Heart left ventricle (tissue), 16 donors: Measurements from ENCODE around the gene C5AR1. TPM values are rescaled to one million over a fixed set of nuclear protein-coding genes. Genes with fewer than 3 reads are reported as not detected.

Experiments used
- ATAC-seq, 4 donors: fragments of 200-7000 bp; cut with Tn5 transposase; one replicate each; pipeline ENCODE4 v1.9.1; 2020 to 2022; ENCODE audit warnings: moderate library complexity in 4 of 4, mild to moderate bottlenecking in 3 of 4, moderate number of reproducible peaks in 1 of 4
- DNase-seq, 5 donors: peaks; one replicate each; pipeline ENCODE4 v3.0.0-alpha.2; 2020
- H3K27ac ChIP-seq, 12 donors: fragments of 200-600 bp; sonication (generic) in 4 of 12; one replicate each; pipeline versions ENCODE4 v1.5.0 to v1.8.0; 2016 to 2022; ENCODE audit warnings: mild to moderate bottlenecking in 2 of 12
- H3K27me3 ChIP-seq, 9 donors: fragments of 200-600 bp; sonication (generic) in 2 of 9; one replicate each; pipeline versions ENCODE4 v1.5.1 to v1.8.0; 2016 to 2022; ENCODE audit warnings: mild to moderate bottlenecking in 3 of 9
- H3K36me3 ChIP-seq, 9 donors: fragments of 200-600 bp; sonication (generic) in 2 of 9; one replicate each; pipeline versions ENCODE4 v1.5.0 to v1.8.0; 2018 to 2022; ENCODE audit warnings: mild to moderate bottlenecking in 2 of 9
- H3K4me1 ChIP-seq, 12 donors: fragments of 200-600 bp; sonication (generic) in 4 of 12; one replicate each; pipeline versions ENCODE4 v1.5.0 to v1.8.0; 2016 to 2022; ENCODE audit warnings: mild to moderate bottlenecking in 3 of 12
- H3K4me3 ChIP-seq, 12 donors: fragments of 200-600 bp; sonication (generic) in 4 of 12; one replicate each; pipeline versions ENCODE4 v1.5.0 to v1.8.0; 2017 to 2022; ENCODE audit warnings: mild to moderate bottlenecking in 9 of 12, moderate library complexity in 4 of 12
- H3K9me3 ChIP-seq, 12 donors: fragments of 200-600 bp; sonication (generic) in 4 of 12; one replicate each; pipeline versions ENCODE4 v1.5.0 to v1.8.0; 2016 to 2022; ENCODE audit warnings: mild to moderate bottlenecking in 1 of 12
- CTCF ChIP-seq, 12 donors: fragments of 200-600 bp; sonication (generic) in 4 of 12; IDR thresholded peaks; one replicate each; pipeline versions ENCODE4 v1.5.0 to v1.8.0; 2018 to 2022; ENCODE audit warnings: antibody characterized with exemption in 12 of 12, mild to moderate bottlenecking in 5 of 12
- POLR2A ChIP-seq, 2 donors: fragments of 450-650 bp; IDR thresholded peaks; one replicate each; pipeline ENCODE4 v1.6.1; 2017; ENCODE audit warnings: antibody characterized with exemption in 2 of 2, mild to moderate bottlenecking in 2 of 2, moderate library complexity in 2 of 2
- WGBS, 4 donors: extraction: QIAGEN DNeasy Blood & Tissue Kit in 2 of 4; methylation state at CpG; one replicate each; pipeline versions ENCODE4 v1.1.5 to v1.1.7; 2013 to 2018; 5-methylcytosine and 5-hydroxymethylcytosine counted together
- intact Hi-C, 10 donors: fragments of 100-400 bp; cut with DNase I; formaldehyde crosslinking; loops; one replicate each; pipeline versions ENCODE4 v1.11.1 to v1.14.2; 2022
- polyA plus RNA-seq, 2 donors: library from polyadenylated mRNA; stranded (reverse); fragments of 200-250 nt; gene quantifications; one replicate each; pipeline ENCODE4 v1.2.3, GENCODE V29; 2013
- total RNA-seq, 9 donors: library from RNA; depleted of rRNA in 2 of 9; stranded (reverse); fragments of >200 nt in 2 of 9; fragmentation: NEBNext Ultra II Directional in 3 of 9; extraction: Animal tissue kit (Norgen Biotek cat#: 25700) in 3 of 9; gene quantifications; one replicate each; pipeline versions ENCODE4 v1.1.0 to v1.2.4, GENCODE V29; 2016 to 2023
- donor health status: ischemic (EF 13 %, LVEDD 7.1; RV severe dilation, severe dysfunction).
- donor health status: healthy with polysubstance abuse.
- donor health status: DM: no; HTN: yes; CAD: no.
- donor health status: DM: no; HTN: no; CAD: no.
- donor health status: ischemic (EF 25% LVEDD 6.9; RV normal size, moderate dysfunction).
- donor health status: ischemic (EF 25% LVEDD 5.7; RV mildly dilated, moderate dysfunction).
- donor health status: healthy.
- donor health status: DM: yes; HTN: yes; CAD: no.
- donor health status: ischemic (EF 35%, LVEDD 5.7; RV mildly dilated, moderate dysfunction).
- donor health status: nonischemic (EF 11% LVEDD 7.7; RV severe dilation, severe dysfunction).
- donor health status: DM: yes; HTN: yes; CAD: no.
- donor health status: PGD.
- donor health status: ischemic (EF 29% LVEDD 5.4; RV normal size, mild dysfunction).
- donor health status: nonischemic (EF 23%, LVEDD 6.1; RV moderate dilation, normal function).

C5AR1 gene
- total and polyA plus RNA-seq, 11 donors, result 0.80 to 37.9 (median 5.6) TPM

- H3K27ac ChIP-seq, result no peak overlapping the region
Observed at GRCh38 chr19:47266401-47266941, 43.2 kb upstream of the C5AR1 start.

GRCh38 chr19:47267350-47267759 is 42.3 kb upstream of the C5AR1 start:
- Histone ChIP-seq H3K36me3 (peaks cover 3 to 93% (median 87%) of the 10 kb centered on the region in 9 donors), H3K4me3 (no peak overlapping the region), H3K27me3 (no peaks in the 10 kb centered on the region), H3K27ac (no peak overlapping the region), H3K4me1 (peaks cover 0 to 2% (median under 1%) of the 10 kb centered on the region in 12 donors), H3K9me3 (no peaks in the 10 kb centered on the region)
- no peak for ATAC-seq
- DNase-seq, result no peak
- WGBS, 4 donors, result 91 to 94% (median 93%) methylated on average over 11 to 14 of the region's 14 CpGs
- TF ChIP-seq POLR2A (IDR thresholded peaks at IDR 0.05) (no peak), CTCF (IDR thresholded peaks at IDR 0.05) (no peak)
- intact Hi-C loops, result no loop called here

More at GRCh38 chr19:47266401-47266941, 43.2 kb upstream of the C5AR1 start:
- no peaks in the 10 kb centered on the region for H3K4me1 ChIP-seq
- no peaks in the 10 kb centered on the region for H3K9me3 ChIP-seq
- no peaks in the 10 kb centered on the region for H3K27me3 ChIP-seq
- WGBS, 4 donors, result 89 to 94% (median 92%) methylated on average over 21 of the region's 21 CpGs
- DNase-seq (no peak), ATAC-seq (no peak)
- H3K36me3 ChIP-seq, result peaks cover 3 to 100% (median 93%) of the 10 kb centered on the region in 9 donors
- no peak overlapping the region for H3K4me3 ChIP-seq
- no peak for TF ChIP-seq CTCF (IDR thresholded peaks at IDR 0.05)
- TF ChIP-seq POLR2A (IDR thresholded peaks at IDR 0.05), result no peak
- intact Hi-C loops, result no loop called here

GRCh38 chr19:47268028-47268427 is 41.6 kb upstream of the C5AR1 start:
- peaks cover 3 to 87% (median 80%) of the 10 kb centered on the region in 9 donors for H3K36me3 ChIP-seq
- no peak for ATAC-seq
- 82 to 92% (median 86%) methylated on average over 6 of the region's 6 CpGs for WGBS, 4 donors

GRCh38 chr19:47269596-47269995 is 40.1 kb upstream of the C5AR1 start:
- Histone ChIP-seq H3K9me3 (no peaks in the 10 kb centered on the region), H3K4me3 (no peak overlapping the region), H3K27ac (no peak overlapping the region), H3K27me3 (no peaks in the 10 kb centered on the region), H3K4me1 (peaks cover 0 to 19% (median 11%) of the 10 kb centered on the region in 12 donors), H3K36me3 (peaks cover 3 to 71% (median 66%) of the 10 kb centered on the region in 9 donors)
- ATAC-seq (no peak), DNase-seq (no peak)
- intact Hi-C loops, result no loop called here
- WGBS, 4 donors, result 91 to 96% (median 94%) methylated on average over 7 of the region's 7 CpGs
- TF ChIP-seq POLR2A (IDR thresholded peaks at IDR 0.05) (no peak), CTCF (IDR thresholded peaks at IDR 0.05) (no peak)

More at GRCh38 chr19:47268028-47268427, 41.6 kb upstream of the C5AR1 start:
- H3K9me3 ChIP-seq, result no peaks in the 10 kb centered on the region
- no peaks in the 10 kb centered on the region for H3K27me3 ChIP-seq
- TF ChIP-seq POLR2A (IDR thresholded peaks at IDR 0.05) (no peak), CTCF (IDR thresholded peaks at IDR 0.05) (no peak)
- H3K4me3 ChIP-seq, result no peak overlapping the region
- H3K27ac ChIP-seq, result no peak overlapping the region
- DNase-seq, result no peak
- intact Hi-C loops, result no loop called here
- peaks cover 0 to 9% (median 6%) of the 10 kb centered on the region in 12 donors for H3K4me1 ChIP-seq
